GM19397 (cell line): ENCODE data around the gene P3H2.

ENCODE experiments used
- ATAC-seq: cut with Tn5 transposase; IDR thresholded peaks from one replicate; pipeline ENCODE4 v1.9.1; 2021; ENCODE audit warnings: mild to moderate bottlenecking, moderate library complexity; ENCODE audit not compliant: unreplicated experiment

Gene P3H2

GRCh38 chr3:190125436-190126068 is 4.9 kb upstream of the P3H2 start:
- ATAC-seq, result no peak

DNA sequence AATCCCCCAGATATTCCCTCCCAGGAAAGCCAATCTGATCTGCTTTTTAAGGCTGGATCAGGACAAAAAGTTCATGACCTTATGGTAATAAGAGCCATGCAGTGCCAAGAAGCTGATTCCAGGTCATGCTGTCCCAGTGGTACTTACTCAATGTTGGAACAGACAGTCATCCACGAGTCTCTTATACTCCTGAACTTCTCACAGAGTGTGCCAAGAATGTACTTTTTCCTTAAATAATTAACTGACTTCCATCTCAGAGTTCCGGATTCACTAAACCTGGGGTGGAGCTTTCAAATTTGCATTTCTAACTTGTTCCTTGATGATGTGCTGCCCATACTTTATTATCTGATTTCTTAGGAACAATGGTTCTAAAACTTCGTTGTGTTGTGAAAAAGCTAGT is 3.4 kb upstream of the P3H2 start:
- ATAC-seq, result no peak

DNA sequence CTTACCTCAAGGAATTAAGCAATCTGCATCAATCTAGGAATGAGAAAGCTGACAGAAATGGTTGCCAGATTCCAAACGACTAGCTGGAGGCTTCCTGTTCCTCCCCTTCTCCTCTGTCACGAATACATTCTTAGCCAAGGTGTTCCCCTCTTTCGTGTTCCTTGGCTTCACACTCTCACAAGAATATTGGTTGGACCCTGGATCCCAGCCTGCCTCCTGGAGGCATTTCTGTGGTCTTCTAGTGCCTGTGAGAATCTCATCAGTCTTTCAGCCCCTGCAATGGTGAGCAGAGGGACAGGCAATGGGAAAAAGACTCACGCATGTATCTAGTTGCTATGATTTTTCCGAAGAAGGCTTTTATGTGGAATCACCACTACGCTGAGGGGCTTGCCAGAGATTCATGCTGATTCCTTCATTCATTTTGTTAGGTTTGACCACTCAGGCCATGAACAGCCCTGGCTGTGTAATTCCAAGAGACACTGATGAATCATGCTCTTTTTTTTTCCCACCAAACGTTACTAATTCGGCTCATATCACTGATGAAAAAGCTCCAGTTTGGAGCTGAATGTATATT is 1.6 kb upstream of the P3H2 start:
- no peak for ATAC-seq

DNA sequence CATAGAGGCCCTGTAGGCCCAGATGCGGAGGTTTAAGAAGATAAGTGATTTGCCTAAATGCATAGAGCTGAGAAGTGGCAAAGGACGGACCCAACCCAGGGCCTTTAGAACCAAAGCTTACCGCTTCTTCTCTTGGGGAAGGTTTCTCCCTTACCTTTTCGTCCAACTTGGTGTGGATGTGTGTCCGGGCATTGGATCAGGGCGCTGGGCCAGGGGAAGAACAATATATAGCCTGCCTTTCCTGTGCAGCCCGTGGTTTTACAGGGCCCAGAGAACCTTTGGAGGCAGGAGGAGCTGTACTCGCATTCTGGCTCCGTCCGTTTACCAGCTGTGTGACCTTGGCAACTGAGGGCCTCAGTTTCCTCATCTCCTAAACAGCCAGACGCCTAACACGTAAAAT is 686 bp upstream of the P3H2 start:
- no peak for ATAC-seq

GRCh38 chr3:190121061-190121377 is 322 bp upstream of the P3H2 start:
- ATAC-seq, result no peak

DNA sequence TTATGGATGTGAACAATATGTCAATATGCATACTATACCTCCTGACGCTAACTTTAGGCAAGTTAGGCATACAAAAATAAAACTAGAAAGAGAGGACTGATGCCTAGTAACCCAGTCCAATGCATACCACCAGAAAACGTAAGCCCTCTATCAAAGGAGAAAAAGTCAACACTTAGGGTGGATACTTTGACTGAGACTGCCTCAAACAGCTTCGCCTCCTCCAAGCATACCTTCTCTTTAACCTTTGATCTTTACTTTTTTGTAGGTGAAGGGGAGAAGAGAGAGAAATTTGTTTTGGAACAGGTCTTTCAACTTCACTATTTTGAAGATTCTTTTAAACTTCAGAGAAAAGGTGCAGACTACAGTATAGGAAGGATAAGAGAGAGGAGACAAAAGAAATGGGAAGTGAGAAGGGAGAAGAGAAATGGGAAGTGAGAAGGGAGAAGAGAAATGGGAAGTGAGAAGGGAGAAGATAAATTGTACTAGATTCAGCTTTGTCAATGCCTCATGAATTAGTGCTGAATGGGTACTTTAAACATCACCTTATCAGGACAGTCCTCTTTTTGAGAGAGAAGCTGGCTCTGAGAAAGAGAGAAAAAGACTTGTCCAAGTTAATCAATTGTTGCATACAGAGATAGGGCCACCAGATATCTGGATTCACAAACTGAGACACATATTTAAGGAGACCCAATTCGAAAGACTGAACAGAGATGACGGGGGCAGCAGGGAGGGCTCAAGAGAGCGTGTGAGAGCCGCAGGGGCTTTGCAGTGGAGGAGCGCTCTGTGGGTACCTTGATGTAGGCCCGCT is 1.0 kb downstream of the P3H2 start:
- ATAC-seq, result peak; percentile 7

DNA sequence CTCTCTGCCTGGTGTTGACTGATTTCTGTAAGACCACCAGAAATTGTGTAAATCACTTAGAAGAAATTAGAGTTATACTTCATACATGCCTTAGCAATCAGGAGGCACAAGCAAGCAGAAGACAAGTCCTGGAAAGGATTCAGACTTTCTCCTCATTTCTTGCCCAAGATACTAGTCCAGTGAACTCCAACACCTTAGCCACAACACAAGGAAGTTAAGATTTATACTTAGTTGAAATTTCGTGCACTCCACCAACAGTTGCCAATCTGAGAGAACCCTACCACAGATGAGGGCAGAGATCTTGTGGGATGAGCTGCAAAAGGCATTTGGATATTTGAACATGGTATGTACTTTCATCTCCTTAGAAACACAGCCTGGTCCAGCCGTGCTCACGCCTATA is 2.3 kb downstream of the P3H2 start:
- ATAC-seq, result no peak

GRCh38 chr3:190117981-190118380 is 2.7 kb downstream of the P3H2 start:
- no peak for ATAC-seq

DNA sequence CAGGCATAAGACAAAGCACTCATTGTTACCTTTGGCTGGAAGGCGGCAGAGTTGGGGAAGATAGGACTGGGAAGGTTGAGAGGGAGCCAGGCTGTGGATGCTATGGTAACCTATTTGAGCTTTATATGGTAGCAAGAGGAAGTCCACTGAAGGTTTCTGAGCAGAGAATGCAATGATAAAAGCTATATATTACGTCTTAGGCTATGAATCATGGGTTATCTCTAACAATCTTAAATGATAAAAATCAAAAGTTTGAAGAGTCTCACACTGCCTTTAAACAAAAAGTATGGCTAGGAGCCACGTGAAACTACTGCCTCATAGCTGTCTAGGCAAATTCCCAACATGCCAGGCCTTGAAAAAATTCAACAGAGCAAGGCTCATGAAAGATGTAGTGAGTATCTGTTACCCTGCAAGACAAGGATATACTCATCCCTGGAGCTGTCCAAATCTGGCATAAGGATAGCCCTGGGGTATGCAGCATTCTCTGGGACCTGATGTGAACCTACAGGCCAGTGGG is 4.1 kb downstream of the P3H2 start:
- no peak for ATAC-seq

DNA sequence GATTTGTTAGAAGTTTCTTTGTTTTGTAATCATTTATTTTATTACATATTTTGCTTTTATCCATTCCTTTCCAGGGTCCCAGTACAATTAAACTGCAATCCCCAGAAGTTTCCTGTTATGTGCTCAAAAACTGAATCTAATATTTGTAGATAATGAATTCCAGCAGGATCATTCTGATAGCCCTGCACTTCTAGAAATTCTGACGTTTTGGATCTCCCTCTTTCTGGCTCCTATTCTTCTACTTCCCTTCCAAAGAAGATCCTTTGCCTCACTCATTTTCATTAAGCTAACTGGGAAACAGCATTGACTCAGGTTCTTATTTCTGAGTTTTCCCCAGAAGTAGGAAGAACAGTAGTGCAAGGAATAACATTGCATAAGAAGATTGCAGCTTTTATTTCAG is 9.9 kb downstream of the P3H2 start:
- ATAC-seq, result no peak

DNA sequence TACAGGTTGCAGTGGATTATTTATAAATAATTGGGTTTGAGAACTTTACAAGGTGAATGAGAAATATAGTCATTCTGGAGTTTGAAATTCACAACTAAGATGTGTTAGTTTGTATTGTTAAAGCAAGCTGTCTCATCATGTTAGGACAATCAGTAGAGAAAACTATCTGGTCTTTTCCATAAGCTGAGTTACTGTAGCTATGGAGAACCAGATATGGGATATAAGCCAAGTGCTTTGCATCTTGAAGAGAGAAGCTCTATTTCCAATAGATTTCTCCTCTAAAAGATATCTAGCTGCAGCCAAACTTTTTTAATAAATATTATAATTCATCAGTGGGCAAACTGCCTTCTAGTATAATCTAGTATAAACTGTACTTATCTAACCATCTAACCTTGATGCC is 11.3 kb downstream of the P3H2 start:
- ATAC-seq, result no peak

GRCh38 chr3:190108804-190109203 is 11.9 kb downstream of the P3H2 start:
- ATAC-seq, result no peak

DNA sequence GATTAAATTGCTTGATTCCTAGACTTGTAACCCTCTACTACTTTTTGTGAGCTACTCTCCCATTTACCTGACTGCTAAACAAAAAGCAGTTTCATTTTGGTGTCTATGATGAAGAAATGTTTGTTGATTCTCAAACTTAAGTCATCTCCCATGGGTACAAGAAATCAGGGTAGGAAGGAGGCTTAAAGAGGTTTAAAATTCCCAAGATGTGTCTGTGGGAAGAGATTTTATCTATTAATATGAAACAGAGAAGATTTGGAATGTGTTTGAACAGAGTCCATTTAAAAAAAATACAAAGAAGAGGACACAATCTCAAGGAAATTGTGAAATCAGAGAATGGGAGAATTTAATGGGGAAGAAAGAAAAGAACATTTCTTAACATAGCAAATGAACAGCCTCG is 14.8 kb downstream of the P3H2 start:
- no peak for ATAC-seq

DNA sequence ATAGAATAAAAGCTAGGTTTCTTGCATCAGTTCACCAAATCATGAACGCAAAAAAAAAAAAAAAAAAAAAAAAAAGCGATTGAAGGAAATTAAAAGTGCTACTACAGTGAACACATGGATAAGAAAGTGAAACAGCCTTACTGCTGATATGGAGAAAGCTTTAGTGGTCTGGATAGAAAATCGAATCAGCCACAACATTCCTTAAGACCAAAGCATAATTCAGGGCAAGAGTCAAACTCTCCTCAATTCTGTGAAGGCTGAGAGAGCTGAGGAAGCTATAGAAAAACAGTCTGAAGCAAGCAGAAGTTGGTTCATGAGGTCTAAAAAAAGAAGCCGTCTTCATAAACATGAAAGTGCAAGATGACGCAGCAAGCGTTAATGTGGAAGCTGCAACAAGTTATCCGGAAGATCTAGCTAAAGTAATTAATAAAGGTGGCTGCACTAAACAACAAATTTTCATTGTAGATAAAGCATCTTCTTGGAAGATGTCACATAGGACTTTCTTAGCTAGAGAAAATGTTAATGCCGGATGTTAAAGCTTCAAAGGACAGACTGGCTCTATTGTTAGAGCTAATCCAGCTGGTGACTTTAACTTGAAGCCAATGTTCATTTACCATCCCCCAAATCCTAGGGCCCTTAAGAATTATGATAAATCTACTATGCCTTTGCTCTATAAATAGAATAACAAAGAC is 19.2 kb downstream of the P3H2 start:
- no peak for ATAC-seq

DNA sequence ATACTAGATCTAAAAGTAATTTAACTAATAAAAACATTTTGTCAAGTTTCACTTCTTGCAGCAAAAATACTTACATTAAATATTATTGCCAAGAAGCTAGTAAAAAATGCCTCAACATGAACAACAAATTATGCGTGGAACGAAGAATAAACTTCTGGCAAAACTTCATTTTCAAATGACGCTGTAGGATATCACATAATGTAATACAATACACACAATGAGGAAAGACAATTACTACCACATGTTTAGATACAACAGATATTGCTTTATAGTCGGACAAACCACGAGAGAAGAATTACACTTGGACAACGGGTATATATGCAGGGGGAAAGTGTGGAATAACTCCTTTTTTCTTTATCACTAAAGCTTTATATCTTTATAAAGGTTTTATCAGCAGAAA is 21.6 kb downstream of the P3H2 start:
- ATAC-seq, result no peak

GRCh38 chr3:190097617-190098016 is 23.1 kb downstream of the P3H2 start:
- ATAC-seq, result no peak

DNA sequence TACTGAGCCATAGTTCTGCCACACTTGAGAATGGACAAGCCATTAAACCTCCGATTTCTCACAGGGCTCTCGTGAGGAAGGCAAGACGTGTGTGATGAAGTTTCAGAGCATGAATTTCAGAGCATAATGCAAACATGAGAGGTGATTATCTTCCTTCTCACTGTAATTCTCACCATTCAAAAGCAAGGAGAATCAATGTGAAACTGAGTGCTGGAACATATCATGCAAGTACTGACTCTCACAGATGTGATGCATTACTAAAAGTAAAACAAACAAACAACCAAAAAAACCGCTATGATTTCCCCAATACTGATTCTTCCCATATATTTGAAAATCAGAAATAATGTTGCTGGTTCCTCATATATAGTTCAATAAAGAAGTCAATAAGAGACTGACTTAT is 23.7 kb downstream of the P3H2 start:
- no peak for ATAC-seq

- ATAC-seq, result no peak
Observed at GRCh38 chr3:190096345-190096744, 24.4 kb downstream of the P3H2 start.

DNA sequence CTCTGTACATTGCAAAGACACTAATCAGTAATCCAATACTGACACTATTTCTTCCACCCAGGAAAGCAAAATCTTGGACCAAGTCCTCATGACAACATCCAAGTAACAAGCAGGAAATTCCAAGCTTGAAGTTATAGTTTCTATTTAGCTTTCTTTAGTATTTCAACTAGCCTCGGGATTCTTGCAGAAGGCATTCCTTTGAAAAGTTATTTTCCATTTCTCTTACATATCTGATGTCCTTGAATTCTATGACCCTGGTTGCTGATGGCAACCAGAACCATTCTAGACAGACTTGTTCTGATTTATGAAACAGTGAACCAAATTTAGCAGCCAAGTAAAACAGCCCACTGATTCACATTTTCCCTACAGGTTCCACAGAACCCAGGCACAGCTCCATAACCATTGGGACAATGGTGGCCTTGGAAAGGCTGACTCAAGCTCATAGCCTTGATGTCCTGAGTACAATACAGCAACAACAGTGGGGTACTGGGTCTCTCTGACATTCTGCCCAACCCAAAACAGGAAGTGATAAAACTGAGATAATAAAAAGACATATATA is 26.5 kb downstream of the P3H2 start:
- no peak for ATAC-seq

DNA sequence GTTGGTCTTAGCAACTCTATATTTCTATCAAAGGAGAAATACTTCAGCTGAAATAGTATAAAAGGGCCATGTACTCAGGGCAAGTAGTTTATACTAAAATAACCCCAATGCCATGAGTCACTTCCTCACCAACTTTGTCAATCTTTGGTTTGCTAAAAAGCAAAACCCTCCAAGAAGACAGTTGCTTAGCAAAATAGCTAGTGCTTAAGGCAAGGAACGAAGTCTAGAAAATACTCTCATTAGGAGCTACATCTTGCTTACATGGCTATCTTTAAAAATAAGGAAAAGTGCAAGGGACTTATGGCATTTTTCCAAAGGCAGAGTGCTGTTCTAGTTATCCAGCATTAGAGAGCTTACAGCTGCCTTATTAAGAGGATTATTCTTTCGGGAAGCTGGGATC is 28.4 kb downstream of the P3H2 start:
- ATAC-seq, result no peak

DNA sequence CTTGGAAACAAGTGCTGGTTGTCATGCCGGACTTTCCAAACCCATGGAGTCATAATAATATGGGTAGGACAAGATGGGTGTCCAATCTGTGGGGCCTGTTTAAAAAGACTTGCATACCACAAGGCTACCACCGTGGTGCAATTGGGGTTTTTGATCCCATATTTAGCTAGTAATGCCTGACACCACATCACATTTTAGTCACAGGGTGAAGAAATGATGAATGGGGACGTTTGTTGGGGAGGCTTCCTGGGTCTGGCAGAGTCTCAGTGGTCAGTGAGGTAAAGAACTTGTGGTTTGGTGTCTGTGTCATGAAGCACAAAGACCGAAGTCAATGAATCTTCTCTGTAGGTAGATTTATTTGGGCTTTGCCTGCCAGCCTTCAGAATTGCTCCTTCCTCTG is 31.0 kb downstream of the P3H2 start:
- no peak for ATAC-seq
